Neural cell (in vitro differentiated cells): ENCODE measurements around the gene ULBP2. TPM values are rescaled to one million over a fixed set of nuclear protein-coding genes. Genes with fewer than 3 reads are reported as not detected.
"Not testable (repeated sequence)": the region's sequence is repeated elsewhere in the genome, so short reads cannot be mapped to it uniquely, and the experiment has no call there.

Source experiments
- H2AFZ ChIP-seq: fragments of 200-600, 300-800 bp; sonication (generic), shearing (Covaris generic); 2 replicates; pipeline ENCODE4 v1.6.0; 2014; ENCODE audit warnings: low read depth, mild to moderate bottlenecking, antibody characterized with exemption, low read length, moderate library complexity
- H3F3A ChIP-seq: fragments of 200-600 bp; shearing (Covaris generic); 2 replicates; pipeline ENCODE4 v1.6.1; 2016; ENCODE audit warnings: mild to moderate bottlenecking, moderate library complexity, mixed read lengths, antibody characterized with exemption, low read length; ENCODE audit not compliant: insufficient read depth, poor library complexity, severe bottlenecking
- H3K27ac ChIP-seq: fragments of 200-600, 300-800 bp; sonication (generic), shearing (Covaris generic); 2 replicates; pipeline ENCODE4 v1.5.1; 2014; ENCODE audit warnings: mild to moderate bottlenecking, low read length, moderate library complexity
- H3K27me3 ChIP-seq: fragments of 300-800, 200-600 bp; sonication (generic), shearing (Covaris generic); 2 replicates; pipeline ENCODE4 v1.6.0; 2014; ENCODE audit warnings: mild to moderate bottlenecking, low read depth, low read length, moderate library complexity; ENCODE audit not compliant: insufficient read depth
- H3K36me3 ChIP-seq: fragments of 300-800, 200-600 bp; sonication (generic), shearing (Covaris generic); 2 replicates; pipeline ENCODE4 v1.5.1; 2014; ENCODE audit warnings: mild to moderate bottlenecking, antibody characterized with exemption, low read length, moderate library complexity; ENCODE audit not compliant: insufficient read depth
- H3K4me2 ChIP-seq: fragments of 300-800, 200-600 bp; sonication (generic), shearing (Covaris generic); 2 replicates; pipeline ENCODE4 v1.6.0; 2014; ENCODE audit warnings: mild to moderate bottlenecking, low read length
- H3K4me3 ChIP-seq: fragments of 300-800, 200-600 bp; sonication (generic), shearing (Covaris generic); 2 replicates; pipeline ENCODE4 v1.5.1; 2014; ENCODE audit warnings: mild to moderate bottlenecking, low read length, moderate library complexity
- H3K79me2 ChIP-seq: fragments of 200-600 bp; shearing (Covaris generic); replicated peaks from 2 replicates; pipeline ENCODE4 v1.6.0; 2014; ENCODE audit warnings: mild to moderate bottlenecking, low read length, moderate library complexity; ENCODE audit not compliant: insufficient read depth
- H3K9ac ChIP-seq: fragments of 300-800, 200-600 bp; sonication (generic), shearing (Covaris generic); 2 replicates; pipeline ENCODE4 v1.6.1; 2016; ENCODE audit warnings: mild to moderate bottlenecking, low read length, mixed read lengths
- H3K9me2 ChIP-seq: fragments of 200-600 bp; shearing (Covaris generic); 2 replicates; pipeline ENCODE4 v1.6.1; 2016; ENCODE audit warnings: mild to moderate bottlenecking, low read length, mixed read lengths; ENCODE audit not compliant: insufficient read depth
- H3K9me3 ChIP-seq: fragments of 200-600, 300-800 bp; sonication (generic), shearing (Covaris generic); 2 replicates; pipeline ENCODE4 v1.6.1; 2016; ENCODE audit warnings: mild to moderate bottlenecking, mixed run types, low read length, moderate library complexity, mixed read lengths
- H4K20me1 ChIP-seq: fragments of 200-600 bp; shearing (Covaris generic); 2 replicates; pipeline ENCODE4 v1.6.1; 2016; ENCODE audit warnings: mild to moderate bottlenecking, mixed run types; ENCODE audit not compliant: insufficient read depth
- EP300 ChIP-seq: fragments of 450-650 bp; conservative IDR thresholded peaks from 2 replicates; pipeline ENCODE4 v1.6.1; 2014; ENCODE audit warnings: antibody characterized with exemption, mild to moderate bottlenecking, moderate library complexity; ENCODE audit not compliant: poor library complexity, severe bottlenecking
- EZH2 ChIP-seq: fragments of 200-600, 300-800 bp; shearing (Covaris generic), sonication (generic); IDR thresholded peaks from 2 replicates; pipeline ENCODE4 v1.6.1; 2014; ENCODE audit warnings: antibody characterized with exemption, low read length, borderline replicate concordance, mild to moderate bottlenecking; ENCODE audit not compliant: insufficient read depth, poor library complexity, severe bottlenecking
- MXI1 ChIP-seq: fragments of 450-650 bp; conservative IDR thresholded peaks from 2 replicates; pipeline ENCODE4 v1.6.1; 2014; ENCODE audit warnings: antibody characterized with exemption, mild to moderate bottlenecking; ENCODE audit not compliant: poor library complexity, severe bottlenecking
- POLR2AphosphoS5 ChIP-seq: IDR thresholded peaks from 2 replicates; pipeline ENCODE4 v1.6.1; 2012
- RAD21 ChIP-seq: fragments of 450-650 bp; conservative IDR thresholded peaks from 2 replicates; pipeline ENCODE4 v1.6.1; 2014; ENCODE audit warnings: antibody characterized with exemption, mild to moderate bottlenecking, moderate library complexity
- SMC3 ChIP-seq: fragments of 450-650 bp; conservative IDR thresholded peaks from 2 replicates; pipeline ENCODE4 v1.6.1; 2014; ENCODE audit warnings: antibody characterized with exemption, mild to moderate bottlenecking, moderate library complexity; ENCODE audit not compliant: poor library complexity
- TAF1 ChIP-seq: IDR thresholded peaks from 2 replicates; pipeline ENCODE4 v1.6.1; 2012; ENCODE audit warnings: low read depth
- polyA plus RNA-seq: library from polyadenylated mRNA; depleted of rRNA; stranded (reverse); fragments of >200 nt; gene quantifications from 2 replicates; pipeline ENCODE4 v1.2.3, GENCODE V29; 2014
- TF ChIP-seq, protein P1 (sequence below): fragments of 450-650 bp; IDR thresholded peaks from 2 replicates; pipeline ENCODE4 v1.5.1; 2014; ENCODE audit warnings: antibody characterized with exemption, mild to moderate bottlenecking, moderate library complexity; ENCODE audit not compliant: poor library complexity, severe bottlenecking
- TF ChIP-seq, protein P2 (sequence below): IDR thresholded peaks from 2 replicates; pipeline ENCODE4 v1.6.1; 2012; ENCODE audit warnings: borderline replicate concordance

The ULBP2 gene
- polyA plus RNA-seq, 1 donor from 2014 or later = 1.5 TPM

DNA sequence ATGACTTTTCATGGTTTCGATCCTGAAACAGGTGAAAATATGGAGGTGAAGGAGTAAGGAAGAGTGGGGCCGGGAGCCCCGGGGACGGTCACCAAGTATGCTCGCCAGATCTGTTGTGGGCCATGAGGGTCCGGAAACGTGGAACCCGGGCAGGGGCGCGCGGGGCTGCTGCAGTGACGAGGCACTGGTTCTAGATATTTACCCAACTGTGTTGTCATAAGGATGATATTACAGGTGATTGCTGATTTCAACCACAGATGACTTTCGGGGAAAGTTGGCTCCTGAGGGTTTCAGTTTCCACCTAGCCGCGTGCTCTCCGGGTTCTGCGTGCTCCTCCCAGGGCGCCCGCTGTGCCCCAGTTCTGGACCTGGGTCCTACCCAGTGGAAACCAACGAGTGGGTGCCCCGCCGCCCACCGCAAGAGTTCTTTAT lies 31.1 kb upstream of the ULBP2 start:
- TF ChIP-seq SMC3 (no peak), RAD21 (no peak)
- TF ChIP-seq, protein P1, sequence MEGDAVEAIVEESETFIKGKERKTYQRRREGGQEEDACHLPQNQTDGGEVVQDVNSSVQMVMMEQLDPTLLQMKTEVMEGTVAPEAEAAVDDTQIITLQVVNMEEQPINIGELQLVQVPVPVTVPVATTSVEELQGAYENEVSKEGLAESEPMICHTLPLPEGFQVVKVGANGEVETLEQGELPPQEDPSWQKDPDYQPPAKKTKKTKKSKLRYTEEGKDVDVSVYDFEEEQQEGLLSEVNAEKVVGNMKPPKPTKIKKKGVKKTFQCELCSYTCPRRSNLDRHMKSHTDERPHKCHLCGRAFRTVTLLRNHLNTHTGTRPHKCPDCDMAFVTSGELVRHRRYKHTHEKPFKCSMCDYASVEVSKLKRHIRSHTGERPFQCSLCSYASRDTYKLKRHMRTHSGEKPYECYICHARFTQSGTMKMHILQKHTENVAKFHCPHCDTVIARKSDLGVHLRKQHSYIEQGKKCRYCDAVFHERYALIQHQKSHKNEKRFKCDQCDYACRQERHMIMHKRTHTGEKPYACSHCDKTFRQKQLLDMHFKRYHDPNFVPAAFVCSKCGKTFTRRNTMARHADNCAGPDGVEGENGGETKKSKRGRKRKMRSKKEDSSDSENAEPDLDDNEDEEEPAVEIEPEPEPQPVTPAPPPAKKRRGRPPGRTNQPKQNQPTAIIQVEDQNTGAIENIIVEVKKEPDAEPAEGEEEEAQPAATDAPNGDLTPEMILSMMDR = no peak
- no peak overlapping the region for H3K4me2 ChIP-seq

DNA sequence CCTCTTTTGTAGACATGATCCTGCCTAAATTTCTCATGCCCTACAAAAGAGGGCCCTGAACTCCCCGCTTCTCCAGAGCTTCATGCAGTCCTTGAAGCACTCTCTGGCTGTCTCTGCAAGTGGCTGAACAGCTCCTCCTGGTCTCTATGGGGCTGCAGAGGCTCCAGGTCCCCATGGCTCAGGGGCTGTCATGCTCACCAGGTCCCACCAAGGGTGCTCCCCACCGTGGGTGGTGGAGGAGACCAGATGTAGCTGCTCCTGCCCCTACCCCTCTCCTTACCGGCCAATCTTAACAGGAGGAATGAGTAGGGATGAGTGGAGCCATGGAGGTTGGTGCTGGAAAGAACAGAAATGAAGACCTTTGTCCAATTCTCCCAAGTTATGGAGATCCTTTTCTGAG lies 29.1 kb upstream of the ULBP2 start:
- not testable (repeated sequence) for H3F3A ChIP-seq, H3K27me3 ChIP-seq, H2AFZ ChIP-seq, H3K4me3 ChIP-seq, H3K4me2 ChIP-seq, H3K36me3 ChIP-seq, H3K9me3 ChIP-seq, H3K79me2 ChIP-seq, H3K27ac ChIP-seq, H3K9me2 ChIP-seq, H3K9ac ChIP-seq, H4K20me1 ChIP-seq

More for the DNA sequence above, 31.1 kb upstream of the ULBP2 start:
- H3K9me3 ChIP-seq = no peaks in the 10 kb centered on the region
- H3K79me2 ChIP-seq = no peaks in the 10 kb centered on the region
- H3K9ac ChIP-seq = no peak overlapping the region
- H3K36me3 ChIP-seq = no peaks in the 10 kb centered on the region
- H3K27me3 ChIP-seq = no peaks in the 10 kb centered on the region
- H4K20me1 ChIP-seq = no peaks in the 10 kb centered on the region
- H2AFZ ChIP-seq = no peak overlapping the region
- no peak overlapping the region for H3K27ac ChIP-seq
- no peaks in the 10 kb centered on the region for H3F3A ChIP-seq
- no peaks in the 10 kb centered on the region for H3K9me2 ChIP-seq
- no peak overlapping the region for H3K4me3 ChIP-seq

DNA sequence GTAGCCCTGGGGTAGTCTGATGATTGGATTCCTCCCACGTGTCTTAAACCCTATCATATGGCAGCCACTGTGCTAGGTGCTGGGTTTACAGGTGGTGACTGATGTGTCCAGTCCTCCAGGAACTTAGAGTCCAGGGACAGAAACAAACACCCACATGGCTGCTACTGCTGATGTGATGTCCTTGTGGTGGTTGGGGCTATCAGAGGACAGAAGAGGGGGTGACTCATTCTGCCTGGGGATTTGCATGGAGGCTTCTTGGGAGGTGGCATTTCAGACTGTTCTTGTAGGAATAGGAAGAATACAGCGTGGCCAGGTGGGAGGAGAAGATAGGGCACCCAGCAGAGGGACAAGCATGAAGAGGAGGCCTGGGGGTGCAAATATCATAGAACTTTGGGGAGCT lies 28.7 kb upstream of the ULBP2 start:
- H3K79me2 ChIP-seq = no peaks in the 10 kb centered on the region
- H3F3A ChIP-seq = no peaks in the 10 kb centered on the region
- no peaks in the 10 kb centered on the region for H3K27me3 ChIP-seq
- no peak overlapping the region for H3K27ac ChIP-seq
- TF ChIP-seq POLR2AphosphoS5 (no peak), EP300 (no peak), MXI1 (no peak), EZH2 (no peak), RAD21 (no peak), SMC3 (no peak), TAF1 (no peak)
- TF ChIP-seq, protein P2, sequence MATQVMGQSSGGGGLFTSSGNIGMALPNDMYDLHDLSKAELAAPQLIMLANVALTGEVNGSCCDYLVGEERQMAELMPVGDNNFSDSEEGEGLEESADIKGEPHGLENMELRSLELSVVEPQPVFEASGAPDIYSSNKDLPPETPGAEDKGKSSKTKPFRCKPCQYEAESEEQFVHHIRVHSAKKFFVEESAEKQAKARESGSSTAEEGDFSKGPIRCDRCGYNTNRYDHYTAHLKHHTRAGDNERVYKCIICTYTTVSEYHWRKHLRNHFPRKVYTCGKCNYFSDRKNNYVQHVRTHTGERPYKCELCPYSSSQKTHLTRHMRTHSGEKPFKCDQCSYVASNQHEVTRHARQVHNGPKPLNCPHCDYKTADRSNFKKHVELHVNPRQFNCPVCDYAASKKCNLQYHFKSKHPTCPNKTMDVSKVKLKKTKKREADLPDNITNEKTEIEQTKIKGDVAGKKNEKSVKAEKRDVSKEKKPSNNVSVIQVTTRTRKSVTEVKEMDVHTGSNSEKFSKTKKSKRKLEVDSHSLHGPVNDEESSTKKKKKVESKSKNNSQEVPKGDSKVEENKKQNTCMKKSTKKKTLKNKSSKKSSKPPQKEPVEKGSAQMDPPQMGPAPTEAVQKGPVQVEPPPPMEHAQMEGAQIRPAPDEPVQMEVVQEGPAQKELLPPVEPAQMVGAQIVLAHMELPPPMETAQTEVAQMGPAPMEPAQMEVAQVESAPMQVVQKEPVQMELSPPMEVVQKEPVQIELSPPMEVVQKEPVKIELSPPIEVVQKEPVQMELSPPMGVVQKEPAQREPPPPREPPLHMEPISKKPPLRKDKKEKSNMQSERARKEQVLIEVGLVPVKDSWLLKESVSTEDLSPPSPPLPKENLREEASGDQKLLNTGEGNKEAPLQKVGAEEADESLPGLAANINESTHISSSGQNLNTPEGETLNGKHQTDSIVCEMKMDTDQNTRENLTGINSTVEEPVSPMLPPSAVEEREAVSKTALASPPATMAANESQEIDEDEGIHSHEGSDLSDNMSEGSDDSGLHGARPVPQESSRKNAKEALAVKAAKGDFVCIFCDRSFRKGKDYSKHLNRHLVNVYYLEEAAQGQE = no peak
- TF ChIP-seq, protein P1 = no peak
- no peaks in the 10 kb centered on the region for H3K9me2 ChIP-seq
- no peaks in the 10 kb centered on the region for H3K36me3 ChIP-seq
- no peak overlapping the region for H3K9ac ChIP-seq
- H4K20me1 ChIP-seq = no peaks in the 10 kb centered on the region
- no peak overlapping the region for H3K4me3 ChIP-seq
- no peak overlapping the region for H3K4me2 ChIP-seq
- H3K9me3 ChIP-seq = no peaks in the 10 kb centered on the region
- H2AFZ ChIP-seq = no peak overlapping the region
